HG02588 (cell line): Measurements from ENCODE around the gene RNF207.
"Not testable (repeated sequence)": the region's sequence is repeated elsewhere in the genome, so short reads cannot be mapped to it uniquely, and the experiment has no call there.

ENCODE experiments used
- ATAC-seq: cut with Tn5 transposase; IDR thresholded peaks from one replicate; pipeline ENCODE4 v1.9.1; 2021; ENCODE audit warnings: mild to moderate bottlenecking, moderate library complexity; ENCODE audit not compliant: unreplicated experiment

The RNF207 gene

DNA sequence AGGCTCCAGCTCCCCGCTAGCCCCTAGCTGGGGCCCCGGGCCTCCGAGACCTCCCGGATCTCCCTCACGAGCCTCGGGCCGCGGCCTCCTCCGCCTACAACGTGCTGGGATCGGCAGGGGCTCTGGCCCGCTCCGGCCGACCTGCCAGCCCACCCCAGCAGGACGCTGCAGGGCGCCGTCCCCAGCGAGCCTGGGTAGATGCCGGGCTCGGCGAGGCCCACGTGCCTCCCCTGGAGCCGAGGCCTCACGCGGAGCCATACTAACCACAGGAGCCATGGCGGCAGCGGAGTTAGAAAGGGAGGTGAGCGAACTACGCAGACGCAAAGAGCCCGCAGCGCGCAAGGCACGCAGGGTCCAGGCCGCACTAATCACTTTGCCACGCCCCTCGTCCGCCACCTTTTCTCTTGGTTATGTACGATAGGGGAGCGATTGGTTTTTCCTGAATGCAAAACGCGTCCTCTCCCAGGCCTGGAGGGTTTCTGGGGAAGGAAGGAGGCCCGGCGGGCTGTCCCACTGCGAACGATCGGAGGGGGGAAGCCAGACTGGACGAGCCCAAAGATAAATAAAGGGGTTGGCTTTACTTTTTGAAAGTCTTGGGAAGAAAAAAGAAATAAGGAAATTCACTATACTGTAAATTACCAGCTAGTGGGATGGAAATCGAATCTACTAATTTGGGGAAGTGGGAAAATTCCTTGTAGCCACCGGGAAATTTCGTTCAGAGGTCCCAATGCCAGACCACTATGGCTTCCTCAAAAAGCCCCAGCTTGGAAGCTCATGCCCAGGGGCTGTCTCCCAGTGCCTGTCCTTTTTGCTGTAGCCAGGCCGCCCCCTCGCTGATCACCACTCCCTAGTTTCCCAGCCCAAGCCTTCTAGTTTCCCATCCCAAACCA is 6.4 kb upstream of the RNF207 start, which contains the start of gene RPL22:
TSS of gene RPL22 (minus strand) at position 298 of the 890 bp plus-strand sequence. CDS start at position 276, 22 bp downstream.
- peak; percentile 94 for ATAC-seq

- ATAC-seq = no peak
Observed at GRCh38 chr1:6200188-6200809, 5.6 kb upstream of the RNF207 start.

- ATAC-seq = no peak
Observed at GRCh38 chr1:6202256-6202655, 3.7 kb upstream of the RNF207 start.

DNA sequence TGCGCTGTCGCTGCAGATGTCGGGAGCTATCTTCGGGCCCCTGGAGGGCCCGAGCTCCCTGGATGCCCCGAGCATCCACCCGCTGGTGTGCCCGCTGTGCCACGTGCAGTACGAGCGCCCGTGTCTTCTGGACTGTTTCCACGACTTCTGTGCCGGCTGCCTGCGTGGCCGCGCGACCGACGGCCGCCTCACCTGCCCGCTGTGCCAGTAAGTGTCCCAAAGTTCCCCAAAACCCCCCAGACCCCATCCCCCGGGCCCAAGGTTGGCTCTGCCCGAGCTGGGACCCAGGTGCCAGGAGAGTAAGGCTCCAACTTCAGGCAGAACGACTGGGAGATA is 569 bp downstream of the RNF207 start:
- ATAC-seq = no peak

GRCh38 chr1:6207075-6207885 is 1.4 kb downstream of the RNF207 start:
- ATAC-seq = no peak

DNA sequence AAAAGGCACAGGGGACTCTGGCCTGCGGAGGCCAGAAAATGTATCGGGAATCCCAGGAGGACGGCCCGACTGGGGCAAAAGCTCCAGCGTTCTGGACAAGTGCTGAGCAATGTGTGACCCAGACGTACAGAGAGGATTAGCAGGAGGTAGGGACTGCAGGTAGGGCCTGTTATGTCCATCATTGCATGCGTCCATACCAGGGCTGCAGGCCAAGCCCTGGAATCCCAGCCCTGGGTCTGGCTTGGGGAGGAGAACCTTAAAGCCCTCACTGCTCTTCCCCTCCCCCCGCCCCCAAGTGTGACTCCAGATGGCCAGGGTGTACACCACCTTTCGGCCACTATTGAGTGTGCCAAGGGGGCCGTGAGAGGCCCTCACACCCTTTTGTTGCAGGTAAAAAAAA is 2.0 kb downstream of the RNF207 start:
- ATAC-seq = no peak

GRCh38 chr1:6208723-6209660 is 3.1 kb downstream of the RNF207 start:
- ATAC-seq = no peak

- no peak for ATAC-seq
Observed at GRCh38 chr1:6209661-6210580, 4.0 kb downstream of the RNF207 start.

GRCh38 chr1:6210591-6211355 is 4.9 kb downstream of the RNF207 start:
- ATAC-seq = no peak

DNA sequence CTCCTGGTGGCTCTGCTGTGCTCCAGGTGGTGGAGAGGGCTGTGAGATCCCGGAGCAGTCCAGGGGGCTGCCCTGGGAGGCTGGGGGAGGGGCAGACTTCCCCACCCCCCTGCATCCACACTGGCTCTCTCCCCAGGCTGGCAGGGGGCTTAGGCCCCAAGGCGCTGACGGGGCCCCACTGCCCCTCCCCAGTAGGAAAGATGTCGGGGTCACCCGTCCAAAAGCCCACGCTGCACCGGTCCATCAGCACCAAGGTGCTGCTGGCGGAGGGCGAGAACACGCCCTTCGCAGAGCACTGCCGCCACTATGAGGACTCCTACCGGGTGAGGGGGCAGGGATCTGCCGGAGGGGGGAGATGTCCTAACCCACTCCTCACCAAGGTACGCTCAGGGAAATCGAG is 5.8 kb downstream of the RNF207 start:
- no peak for ATAC-seq

GRCh38 chr1:6212193-6212959 is 6.5 kb downstream of the RNF207 start:
- ATAC-seq = no peak

DNA sequence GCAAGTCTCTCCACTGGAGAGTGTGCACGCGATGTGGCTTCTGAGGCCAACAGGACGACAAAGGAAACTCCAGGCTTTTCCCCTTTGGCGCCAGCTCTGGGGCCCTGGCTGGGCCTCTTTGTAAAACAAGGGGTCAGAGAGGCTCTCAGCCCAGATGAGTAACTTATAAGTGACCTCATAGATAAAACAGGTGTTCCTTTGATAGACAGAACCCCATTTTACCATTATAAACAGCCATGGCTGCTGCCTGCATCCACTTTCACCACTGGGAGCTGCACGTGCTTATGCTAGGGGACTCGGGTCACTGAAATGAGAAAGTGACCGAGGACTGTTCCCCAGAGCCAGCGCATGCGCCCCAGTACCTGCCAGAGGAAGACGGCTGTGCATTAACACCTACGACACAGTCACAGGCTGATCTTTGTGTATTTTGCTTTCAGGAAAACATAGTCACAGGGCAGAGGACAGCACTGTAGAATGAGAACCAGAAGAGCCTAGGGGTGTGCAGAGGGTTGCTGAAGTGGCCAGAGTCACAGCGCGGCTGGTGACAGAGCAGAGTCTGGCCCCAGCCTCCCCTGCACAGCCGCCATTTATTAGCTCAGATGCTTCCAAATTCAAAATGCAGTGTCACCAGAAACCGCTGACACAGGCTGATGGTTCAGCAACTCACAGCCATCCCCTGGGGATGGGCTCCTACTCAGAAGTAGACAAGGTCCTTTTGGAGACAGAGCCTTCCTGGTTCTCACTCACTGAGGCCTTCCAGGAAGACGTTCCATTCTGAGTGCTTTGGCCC is 12.7 kb downstream of the RNF207 start:
- ATAC-seq = no peak

DNA sequence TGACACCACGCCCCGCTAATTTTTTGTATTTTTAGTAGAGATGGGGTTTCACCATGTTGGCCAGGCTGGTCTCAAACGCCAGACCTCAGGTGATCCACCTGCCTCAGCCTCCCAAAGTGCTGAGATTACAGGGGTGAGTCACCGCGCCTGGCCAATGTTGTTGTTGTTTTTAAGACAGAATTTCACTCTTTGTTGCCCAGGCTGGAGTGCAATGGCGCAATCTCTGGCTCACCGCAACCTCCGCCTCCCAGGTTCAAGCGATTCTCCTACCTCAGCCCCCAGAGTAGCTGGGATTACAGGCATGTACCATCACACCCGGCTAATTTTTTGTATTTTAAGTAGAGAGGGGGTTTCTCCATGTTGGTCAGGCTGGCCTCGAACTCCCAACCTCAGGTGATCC is 13.7 kb downstream of the RNF207 start:
- not testable (repeated sequence) for ATAC-seq

DNA sequence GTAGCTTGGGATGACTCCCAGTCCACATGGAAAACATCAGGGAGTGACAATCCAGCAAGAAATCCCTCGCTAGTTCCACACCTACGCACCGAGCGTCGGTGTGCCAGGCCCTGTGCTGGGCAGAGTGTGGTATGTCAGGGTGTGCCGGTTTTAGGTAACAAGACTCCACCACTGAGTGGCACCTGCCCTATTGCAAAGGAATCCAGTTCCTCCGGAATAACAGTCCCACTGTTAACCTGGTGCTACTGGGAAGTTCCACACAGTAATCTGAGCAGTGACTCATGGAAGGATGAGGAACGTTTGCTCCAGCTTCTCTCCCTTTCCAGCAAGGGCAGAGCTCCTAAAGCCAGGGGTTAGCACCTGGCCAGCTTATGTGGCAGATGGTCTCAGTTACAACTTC is 14.3 kb downstream of the RNF207 start:
- ATAC-seq = no peak

GRCh38 chr1:6221210-6221784 is 15.4 kb downstream of the RNF207 start:
- no peak for ATAC-seq

GRCh38 chr1:6222636-6223035 is 16.7 kb downstream of the RNF207 start:
- no peak for ATAC-seq

- no peak for ATAC-seq
Observed at GRCh38 chr1:6223617-6224016, 17.7 kb downstream of the RNF207 start.
